HepG2 (cell line): Measurements from ENCODE around the gene PANK1. TPM values are rescaled to one million over a fixed set of nuclear protein-coding genes. Genes with fewer than 3 reads are reported as not detected.

ENCODE experiments used
- BCL3 ChIP-seq: sonication (generic); formaldehyde crosslinking; IDR thresholded peaks from 2 replicates; pipeline ENCODE4 v1.5.1; 2020; ENCODE audit warnings: mild to moderate bottlenecking, missing genetic modification reagents, moderate library complexity
- FOSL2 ChIP-seq: sonication (generic); formaldehyde crosslinking; IDR thresholded peaks from 2 replicates; pipeline ENCODE4 v1.4.0; 2020; ENCODE audit warnings: missing genetic modification reagents
- FOXA1 ChIP-seq, 2 experiments: fragments of 450-650 bp in 1 of 2; sonication (generic) in 1 of 2; formaldehyde crosslinking in 1 of 2; IDR thresholded peaks; 2 replicates each; pipeline versions ENCODE4 v1.4.0 to v1.6.1; 2016 to 2020; ENCODE audit warnings: missing genetic modification reagents in 1 of 2
- FOXK1 ChIP-seq: sonication (generic); formaldehyde crosslinking; IDR thresholded peaks from 2 replicates; pipeline ENCODE4 v1.4.0; 2020; ENCODE audit warnings: low read depth, missing genetic modification reagents, borderline replicate concordance
- FOXO4 ChIP-seq: sonication (generic); formaldehyde crosslinking; conservative IDR thresholded peaks from 2 replicates; pipeline ENCODE4 v1.8.1; 2023; ENCODE audit warnings: missing genetic modification reagents
- GTF2F1 ChIP-seq: fragments of 150-350 bp; IDR thresholded peaks from 2 replicates; pipeline ENCODE4 v1.6.1; 2014; ENCODE audit warnings: low read length
- HHEX ChIP-seq: IDR thresholded peaks from 2 replicates; pipeline ENCODE4 v1.6.1; 2016; ENCODE audit warnings: control low read depth
- MED1 ChIP-seq: sonication (generic); formaldehyde crosslinking; IDR thresholded peaks from 2 replicates; pipeline ENCODE4 v1.4.0; 2020; ENCODE audit warnings: missing genetic modification reagents
- MLXIP ChIP-seq: sonication (generic); formaldehyde crosslinking; IDR thresholded peaks from 2 replicates; pipeline ENCODE4 v1.9.0; 2021; ENCODE audit warnings: missing genetic modification reagents, borderline replicate concordance
- MXD4 ChIP-seq: IDR thresholded peaks from 2 replicates; pipeline ENCODE4 v1.6.1; 2016; ENCODE audit warnings: mild to moderate bottlenecking, missing biosample characterization, missing genetic modification reagents
- MYC ChIP-seq: sonication (generic); formaldehyde crosslinking; IDR thresholded peaks from 2 replicates; pipeline ENCODE4 v1.9.0; 2021; ENCODE audit warnings: missing genetic modification reagents, borderline replicate concordance
- NCOR1 ChIP-seq: fragments of 200-600 bp; sonication (generic); IDR thresholded peaks from 2 replicates; pipeline ENCODE4 v1.7.0; 2017; ENCODE audit warnings: antibody characterized with exemption, low read length, borderline replicate concordance
- RORA ChIP-seq: sonication (generic); formaldehyde crosslinking; IDR thresholded peaks from 2 replicates; pipeline ENCODE4 v1.5.0; 2020; ENCODE audit warnings: mild to moderate bottlenecking, missing genetic modification reagents, moderate library complexity
- TIGD3 ChIP-seq: sonication (generic); formaldehyde crosslinking; IDR thresholded peaks from 2 replicates; pipeline ENCODE4 v1.5.1; 2020; ENCODE audit warnings: mild to moderate bottlenecking, missing genetic modification reagents, borderline replicate concordance
- ZFY ChIP-seq: sonication (generic); formaldehyde crosslinking; IDR thresholded peaks from 2 replicates; pipeline ENCODE4 v1.4.0; 2020; ENCODE audit warnings: missing genetic modification reagents
- ZNF10 ChIP-seq: sonication (generic); formaldehyde crosslinking; IDR thresholded peaks from 2 replicates; pipeline ENCODE4 v1.4.0; 2020; ENCODE audit warnings: mild to moderate bottlenecking, low read depth, missing genetic modification reagents, borderline replicate concordance
- ZNF234 ChIP-seq: sonication (generic); formaldehyde crosslinking; conservative IDR thresholded peaks from 2 replicates; pipeline ENCODE4 v1.5.1; 2020; ENCODE audit warnings: mild to moderate bottlenecking, missing genetic modification reagents
- ZNF552 ChIP-seq: sonication (generic); formaldehyde crosslinking; IDR thresholded peaks from 2 replicates; pipeline ENCODE4 v1.9.0; 2022; ENCODE audit warnings: missing genetic modification reagents, mild to moderate bottlenecking, borderline replicate concordance
- ZNF660 ChIP-seq: sonication (generic); formaldehyde crosslinking; IDR thresholded peaks from 2 replicates; pipeline ENCODE4 v1.5.1; 2020; ENCODE audit warnings: mild to moderate bottlenecking, low read depth, missing genetic modification reagents, borderline replicate concordance
- ZNF710 ChIP-seq: sonication (generic); formaldehyde crosslinking; IDR thresholded peaks from 2 replicates; pipeline ENCODE4 v1.5.0; 2020; ENCODE audit warnings: mild to moderate bottlenecking, missing genetic modification reagents, borderline replicate concordance
- ZNF773 ChIP-seq: sonication (generic); formaldehyde crosslinking; IDR thresholded peaks from 2 replicates; pipeline ENCODE4 v1.4.0; 2020; ENCODE audit warnings: missing genetic modification reagents, borderline replicate concordance
- ZNF782 ChIP-seq: sonication (generic); formaldehyde crosslinking; IDR thresholded peaks from 2 replicates; pipeline ENCODE4 v1.4.0; 2020; ENCODE audit warnings: missing genetic modification reagents, mild to moderate bottlenecking, borderline replicate concordance
- polyA plus RNA-seq, 8 experiments: library from polyadenylated mRNA; depleted of rRNA in 3 of 8; stranded (reverse) in 7 of 8; unstranded in 1 of 8; fragments of >200 nt; fragmentation: Illumina TruSeq in 4 of 8; extraction: Trizol in 4 of 8; gene quantifications; 2 replicates each; pipeline versions ENCODE4 v1.2.1 to v1.2.3, GENCODE V29; 2011 to 2016; ENCODE audit warnings: low read depth in 4 of 8, missing spikeins in 1 of 8, mixed read lengths in 1 of 8; ENCODE audit not compliant: insufficient read depth in 1 of 8
- total RNA-seq, 5 experiments: library from RNA; depleted of rRNA; stranded (reverse); fragments of >200 nt; fragmentation: Illumina TruSeq; extraction: Trizol; gene quantifications; 2 replicates each; pipeline ENCODE4 v1.2.3, GENCODE V29; 2016; ENCODE audit warnings: low read depth in 1 of 5

PANK1 gene
- total and polyA plus RNA-seq, 2 of the 13 experiments (the other 11 are each of a cell fraction or from before 2014, with no cell fraction given) = 18.2 to 33.3 TPM

GRCh38 chr10:89645742-89646172 is 715 bp upstream of the PANK1 start (continued):
- TF ChIP-seq ZNF10 (CRISPR knock-in tag) (no peak), NCOR1 (peak; percentile 96), FOXA1 (IDR thresholded peaks at IDR 0.05) (no peak), FOXA1 (CRISPR knock-in tag; IDR thresholded peaks at IDR 0.05) (peak; percentile 43; the same call in 1 of the 2 replicates), ZNF710 (CRISPR knock-in tag) (no peak; the same call in 1 of the 2 replicates), MYC (CRISPR knock-in tag) (peak; percentile 75), ZNF773 (no peak), FOXK1 (no peak), MLXIP (peak; percentile 70; the same call in 1 of the 2 replicates), ZFY (CRISPR knock-in tag) (no peak; the same call in 1 of the 2 replicates), ZNF782 (CRISPR knock-in tag) (no peak), HHEX (CRISPR knock-in tag) (peak; percentile 55; the same call in 1 of the 2 replicates), BCL3 (CRISPR knock-in tag) (no peak), FOXO4 (CRISPR knock-in tag) (no peak), ZNF234 (CRISPR knock-in tag) (no peak), FOSL2 (CRISPR knock-in tag) (peak; percentile 71), MED1 (CRISPR knock-in tag) (peak; percentile 89), RORA (CRISPR knock-in tag) (no peak), ZNF660 (no peak), TIGD3 (CRISPR knock-in tag) (no peak), ZNF552 (CRISPR knock-in tag) (no peak), GTF2F1 (peak; percentile 55; the same call in 1 of the 2 replicates), MXD4 (CRISPR knock-in tag) (no peak)
